IMR-90 (cell line): ENCODE results near the gene INPP5D.

ENCODE experiments used
- CEBPB ChIP-seq: IDR thresholded peaks from 2 replicates; pipeline ENCODE4 v1.6.1; 2012; ENCODE audit warnings: low read depth, low read length, improper control_type of control experiment
- FOS ChIP-seq: fragments of 150-350 bp; IDR thresholded peaks from 2 replicates; pipeline ENCODE4 v1.6.1; 2016; ENCODE audit warnings: low read depth, low read length
- MAZ ChIP-seq: IDR thresholded peaks from 2 replicates; pipeline ENCODE4 v1.6.1; 2012; ENCODE audit warnings: low read depth, mild to moderate bottlenecking, low read length, improper control_type of control experiment, moderate library complexity, borderline replicate concordance
- MXI1 ChIP-seq: IDR thresholded peaks from 2 replicates; pipeline ENCODE4 v1.6.1; 2012; ENCODE audit warnings: low read depth, mild to moderate bottlenecking, low read length, moderate library complexity, borderline replicate concordance
- POLR2A ChIP-seq: IDR thresholded peaks from 2 replicates; pipeline ENCODE4 v1.6.1; 2012; ENCODE audit warnings: mild to moderate bottlenecking, low read depth, low read length
- RAD21 ChIP-seq: IDR thresholded peaks from 2 replicates; pipeline ENCODE4 v1.6.1; 2012; ENCODE audit warnings: low read length, improper control_type of control experiment
- RCOR1 ChIP-seq: IDR thresholded peaks from 2 replicates; pipeline ENCODE4 v1.6.1; 2012; ENCODE audit warnings: mild to moderate bottlenecking, low read length, improper control_type of control experiment; ENCODE audit not compliant: insufficient replicate concordance
- RFX5 ChIP-seq: IDR thresholded peaks from 2 replicates; pipeline ENCODE4 v1.8.0; 2012; ENCODE audit warnings: low read depth, mild to moderate bottlenecking, low read length, moderate library complexity
- SMC3 ChIP-seq: fragments of 150-350 bp; IDR thresholded peaks from 2 replicates; pipeline ENCODE4 v1.6.1; 2016; ENCODE audit warnings: low read depth, mild to moderate bottlenecking, antibody characterized with exemption, low read length, moderate library complexity
- USF2 ChIP-seq: fragments of 150-350 bp; IDR thresholded peaks from 2 replicates; pipeline ENCODE4 v1.6.1; 2017; ENCODE audit warnings: mild to moderate bottlenecking, antibody characterized with exemption, low read length, low read depth
- TF ChIP-seq, protein P1 (sequence below): conservative IDR thresholded peaks from 2 replicates; pipeline ENCODE4 v1.5.1; 2012; ENCODE audit warnings: mild to moderate bottlenecking, low read depth, low read length, improper control_type of control experiment

DNA sequence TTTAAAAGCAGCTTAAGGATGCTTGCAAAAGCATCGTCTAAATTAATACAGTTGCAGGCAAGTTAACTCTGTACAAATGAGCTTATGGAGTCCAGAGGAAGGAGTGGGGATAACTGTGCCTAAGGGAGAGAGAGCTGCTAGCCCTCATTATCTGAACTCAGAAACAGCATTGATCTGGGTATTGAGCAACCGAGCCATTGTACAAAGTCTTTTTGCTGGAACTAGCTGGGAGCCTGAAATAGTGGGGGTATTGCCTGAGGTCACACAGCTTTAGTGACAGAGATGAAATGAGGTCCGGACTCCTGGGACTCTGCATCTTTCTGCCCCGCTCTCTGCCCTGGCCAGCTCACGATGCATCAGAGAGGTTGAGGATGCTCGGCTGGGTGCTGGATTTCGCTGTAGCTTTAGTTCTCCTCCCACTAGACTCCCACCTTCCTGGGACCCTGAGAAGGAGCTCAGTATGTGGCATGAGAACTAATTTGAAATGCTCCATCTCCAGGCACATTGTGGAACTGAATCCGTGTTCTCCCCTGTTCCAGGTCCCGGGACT, 123.8 kb downstream of the INPP5D start:
- TF ChIP-seq POLR2A (no peak), RAD21 (no peak), USF2 (no peak), RCOR1 (no peak), FOS (no peak), SMC3 (no peak), MXI1 (no peak), CEBPB (no peak), RFX5 (no peak), MAZ (no peak)
- TF ChIP-seq, protein P1, sequence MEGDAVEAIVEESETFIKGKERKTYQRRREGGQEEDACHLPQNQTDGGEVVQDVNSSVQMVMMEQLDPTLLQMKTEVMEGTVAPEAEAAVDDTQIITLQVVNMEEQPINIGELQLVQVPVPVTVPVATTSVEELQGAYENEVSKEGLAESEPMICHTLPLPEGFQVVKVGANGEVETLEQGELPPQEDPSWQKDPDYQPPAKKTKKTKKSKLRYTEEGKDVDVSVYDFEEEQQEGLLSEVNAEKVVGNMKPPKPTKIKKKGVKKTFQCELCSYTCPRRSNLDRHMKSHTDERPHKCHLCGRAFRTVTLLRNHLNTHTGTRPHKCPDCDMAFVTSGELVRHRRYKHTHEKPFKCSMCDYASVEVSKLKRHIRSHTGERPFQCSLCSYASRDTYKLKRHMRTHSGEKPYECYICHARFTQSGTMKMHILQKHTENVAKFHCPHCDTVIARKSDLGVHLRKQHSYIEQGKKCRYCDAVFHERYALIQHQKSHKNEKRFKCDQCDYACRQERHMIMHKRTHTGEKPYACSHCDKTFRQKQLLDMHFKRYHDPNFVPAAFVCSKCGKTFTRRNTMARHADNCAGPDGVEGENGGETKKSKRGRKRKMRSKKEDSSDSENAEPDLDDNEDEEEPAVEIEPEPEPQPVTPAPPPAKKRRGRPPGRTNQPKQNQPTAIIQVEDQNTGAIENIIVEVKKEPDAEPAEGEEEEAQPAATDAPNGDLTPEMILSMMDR, result no peak
